GM12892 (cell line): ENCODE results near the gene PKMYT1.

Experiments used
- DNase-seq: peaks from one replicate; pipeline ENCODE4 v3.0.0; 2011; ENCODE audit not compliant: insufficient read length
- FAIRE-seq: peaks from 2 replicates; lab custom pipeline; 2011; peaks lifted over from hg19 to GRCh38; lab: Jason Lieb, UNC
- POLR2A ChIP-seq: IDR thresholded peaks from 2 replicates; pipeline ENCODE4 v1.6.1; 2011; ENCODE audit warnings: low read depth, low read length, control low read depth
- POLR2AphosphoS5 ChIP-seq: IDR thresholded peaks from 2 replicates; pipeline ENCODE4 v1.6.1; 2011; ENCODE audit warnings: low read depth, low read length, control low read depth
- TAF1 ChIP-seq: IDR thresholded peaks from 2 replicates; pipeline ENCODE4 v1.6.1; 2011; ENCODE audit warnings: low read depth, mild to moderate bottlenecking, control low read depth, low read length, borderline replicate concordance

Gene PKMYT1

DNA sequence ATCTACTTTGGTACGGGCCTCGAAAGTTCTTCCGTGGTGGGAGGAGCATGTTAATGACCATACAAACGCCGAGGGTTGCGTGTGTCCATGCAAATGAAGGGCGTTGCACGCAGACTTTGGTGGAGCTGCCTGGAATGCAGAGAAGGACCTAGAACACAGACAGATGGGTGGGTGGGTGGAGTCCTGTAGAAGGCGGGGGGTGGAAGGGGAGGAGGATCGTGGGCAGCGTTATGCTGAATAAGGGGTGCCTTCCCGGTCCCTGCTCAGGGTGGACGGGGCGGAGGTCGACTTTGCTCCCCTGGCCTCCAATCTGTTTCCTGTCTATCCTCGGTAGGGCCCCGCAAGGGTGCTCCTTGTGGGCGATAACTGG lies 11.9 kb downstream of the PKMYT1 start:
- TF ChIP-seq TAF1: no peak
- TF ChIP-seq POLR2A: no peak
- TF ChIP-seq POLR2AphosphoS5: no peak
- FAIRE-seq (no peak), DNase-seq (no peak)

GRCh38 chr16:2967721-2968161 lies 12.5 kb downstream of the PKMYT1 start:
- no peak for DNase-seq
- TF ChIP-seq TAF1: no peak
- no peak for TF ChIP-seq POLR2A
- TF ChIP-seq POLR2AphosphoS5: no peak
- FAIRE-seq: no peak

GRCh38 chr16:2967211-2967631 lies 13.0 kb downstream of the PKMYT1 start:
- no peak for FAIRE-seq
- no peak for DNase-seq
- no peak for TF ChIP-seq TAF1
- TF ChIP-seq POLR2AphosphoS5: no peak
- TF ChIP-seq POLR2A: no peak

GRCh38 chr16:2966808-2967191 lies 13.4 kb downstream of the PKMYT1 start:
- FAIRE-seq (no peak), DNase-seq (no peak)
- TF ChIP-seq TAF1 (no peak), POLR2A (no peak), POLR2AphosphoS5 (no peak)

DNA sequence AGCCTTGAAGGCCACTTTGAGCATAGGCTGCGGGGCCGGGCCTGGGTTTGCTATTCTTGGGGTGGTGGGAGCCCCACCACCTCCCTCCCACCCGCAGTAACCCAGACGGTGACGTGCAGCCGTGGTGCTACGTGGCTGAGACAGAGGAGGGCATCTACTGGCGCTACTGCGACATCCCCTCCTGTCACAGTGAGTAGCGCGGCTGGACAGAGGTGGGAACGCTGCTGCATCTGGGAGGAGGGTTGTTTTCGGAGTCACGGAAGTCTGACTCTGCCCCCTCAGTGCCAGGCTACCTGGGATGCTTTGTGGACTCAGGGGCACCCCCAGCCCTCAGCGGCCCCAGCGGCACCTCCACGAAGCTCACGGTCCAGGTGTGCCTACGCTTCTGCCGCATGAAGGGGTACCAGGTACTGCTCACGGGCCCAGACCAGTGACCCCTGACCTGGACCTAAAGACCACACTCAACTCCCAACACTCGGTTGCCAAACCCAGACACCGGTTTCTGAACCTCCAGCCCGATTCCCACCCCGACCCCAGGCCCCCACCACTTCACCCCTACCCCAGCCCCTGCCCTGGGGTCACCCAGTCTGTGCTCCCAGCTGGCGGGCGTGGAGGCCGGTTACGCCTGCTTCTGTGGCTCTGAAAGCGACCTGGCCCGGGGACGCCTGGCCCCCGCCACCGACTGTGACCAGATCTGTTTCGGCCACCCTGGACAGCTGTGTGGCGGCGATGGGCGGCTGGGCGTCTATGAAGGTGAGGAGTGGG lies 14.0 kb downstream of the PKMYT1 start:
- FAIRE-seq: no peak
- TF ChIP-seq POLR2AphosphoS5 (no peak), POLR2A (no peak), TAF1 (no peak)
- DNase-seq: no peak

DNA sequence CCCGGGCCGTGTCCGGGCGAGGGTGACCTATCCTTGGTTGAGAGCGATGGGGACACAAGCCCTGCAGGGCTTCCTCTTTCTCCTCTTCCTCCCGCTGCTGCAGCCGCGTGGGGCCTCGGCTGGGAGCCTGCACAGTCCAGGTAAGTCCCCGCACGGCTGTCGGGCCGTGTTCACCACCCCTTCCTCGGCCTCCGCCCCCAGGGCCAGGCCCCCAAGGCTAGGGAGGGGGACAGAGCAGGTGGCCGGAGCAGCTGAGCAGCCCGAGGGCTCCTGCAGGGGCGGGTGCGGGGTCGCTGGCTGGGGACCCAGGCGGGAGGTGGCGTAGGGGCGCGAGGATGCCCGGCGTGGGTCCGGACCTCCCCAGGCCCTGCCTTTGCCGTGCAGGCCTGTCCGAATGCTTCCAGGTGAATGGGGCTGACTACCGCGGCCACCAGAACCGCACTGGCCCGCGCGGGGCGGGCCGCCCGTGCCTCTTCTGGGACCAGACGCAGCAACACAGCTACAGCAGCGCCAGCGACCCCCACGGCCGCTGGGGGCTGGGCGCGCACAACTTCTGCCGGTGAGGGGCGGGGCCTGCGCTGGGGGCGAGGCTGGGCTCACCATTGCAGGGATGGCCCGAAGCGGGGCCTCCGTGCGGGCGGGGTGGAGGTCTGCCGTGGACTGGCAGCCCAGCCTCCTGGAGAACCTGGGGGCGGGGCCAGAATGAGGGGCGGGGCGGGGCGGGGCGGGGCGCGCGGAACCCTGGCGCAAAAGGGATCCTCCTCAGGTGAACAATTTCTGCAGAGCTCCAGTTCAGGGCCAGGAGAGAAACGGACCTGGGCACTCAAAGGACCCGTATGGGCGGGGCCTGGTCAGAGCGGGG lies 15.5 kb downstream of the PKMYT1 start:
- FAIRE-seq (no peak), DNase-seq (peak; percentile 76)
- TF ChIP-seq TAF1: no peak

GRCh38 chr16:2963723-2964474 lies 16.3 kb downstream of the PKMYT1 start, which contains the start of gene KREMEN2:
Gene KREMEN2 (plus strand): TSS chr16:2964275. CDS start chr16:2964521, 246 bp downstream.
- peak; percentile 5 for FAIRE-seq
- DNase-seq: no peak

DNA sequence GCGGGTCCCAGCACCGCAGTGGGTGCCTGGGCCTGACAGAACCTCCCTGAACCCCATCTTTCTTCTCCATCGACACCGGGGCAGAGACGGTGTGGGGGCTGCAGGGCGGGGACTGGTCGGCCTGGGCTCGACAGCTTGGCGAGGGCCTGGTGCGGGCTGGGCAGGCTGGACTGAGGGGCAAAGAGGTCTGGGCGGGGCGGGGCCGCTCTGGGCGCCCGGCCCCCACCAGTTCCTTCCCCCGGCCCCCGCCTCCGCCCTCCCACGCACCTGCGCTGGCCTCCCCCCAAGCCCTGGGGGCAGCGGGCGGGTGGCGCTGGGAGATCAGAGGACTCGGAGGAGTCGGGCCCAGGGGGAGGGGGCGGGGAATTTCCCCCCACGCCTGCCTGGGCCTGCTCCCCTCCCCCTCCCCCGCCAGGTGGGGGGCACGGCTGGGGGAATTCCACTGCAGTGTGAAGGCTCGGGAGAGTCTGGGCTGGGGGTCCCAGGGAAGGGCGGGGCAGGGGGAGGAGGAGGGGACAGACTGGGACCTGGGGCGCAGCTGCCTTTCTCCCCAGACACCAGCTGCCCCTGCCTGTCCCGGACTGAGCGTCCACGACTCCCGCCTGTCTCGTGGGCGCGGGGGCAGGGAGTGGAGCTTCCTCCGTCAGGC lies 17.0 kb downstream of the PKMYT1 start:
- FAIRE-seq (peak; percentile 5), DNase-seq (no peak)
- no peak for TF ChIP-seq POLR2A
- TF ChIP-seq TAF1: no peak
- TF ChIP-seq POLR2AphosphoS5: no peak

More at GRCh38 chr16:2963723-2964474, 16.3 kb downstream of the PKMYT1 start, which contains the start of gene KREMEN2:
- TF ChIP-seq TAF1 (no peak), POLR2AphosphoS5 (no peak), POLR2A (no peak)

DNA sequence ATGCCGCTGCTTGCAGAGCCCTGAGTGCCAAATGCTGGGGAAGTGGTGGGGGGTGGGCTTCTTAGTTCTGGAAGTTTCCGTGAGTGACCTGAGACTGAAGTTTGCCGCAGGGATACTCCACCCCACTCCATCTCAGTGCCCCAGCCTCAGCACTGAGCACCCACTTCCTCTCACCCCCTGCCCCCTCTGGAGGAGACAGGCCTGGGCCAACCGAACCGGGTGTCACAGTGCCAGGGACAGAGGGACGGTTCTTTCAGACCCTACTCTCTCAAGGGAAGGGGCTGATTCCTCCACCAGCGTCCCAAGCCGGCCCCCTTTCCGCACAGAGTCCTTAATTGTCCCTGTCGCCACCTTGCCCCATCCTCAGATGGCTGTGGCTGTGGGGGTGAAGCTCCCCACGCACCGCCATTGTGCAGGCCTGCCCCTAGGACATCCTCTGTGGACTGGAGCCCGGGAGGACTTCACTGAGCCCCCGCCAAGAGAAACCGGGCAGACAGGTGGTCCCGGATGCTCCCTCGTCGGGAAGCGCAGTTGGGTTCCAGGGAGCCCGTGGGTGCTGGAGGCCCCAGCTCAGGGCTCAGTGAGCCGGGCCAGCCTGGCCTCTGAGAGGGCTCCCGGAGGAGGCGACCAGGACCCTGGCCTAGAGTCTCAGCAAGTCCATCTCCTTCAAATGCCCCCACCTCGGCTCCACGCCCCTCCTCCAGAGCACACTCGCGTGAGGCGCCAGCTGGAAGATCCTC lies 17.7 kb downstream of the PKMYT1 start:
- TF ChIP-seq POLR2AphosphoS5 (no peak), TAF1 (no peak), POLR2A (no peak)
- FAIRE-seq (no peak), DNase-seq (no peak)

- TF ChIP-seq TAF1 (no peak), POLR2AphosphoS5 (no peak), POLR2A (no peak)
- DNase-seq (no peak), FAIRE-seq (no peak)
These were observed 19.8 kb downstream of the PKMYT1 start for GRCh38 chr16:2960183-2961010.
